Upper lobe of right lung (tissue), 1 donor: Measurements from ENCODE around the gene NRDC. TPM values are rescaled to one million over a fixed set of nuclear protein-coding genes. Genes with fewer than 3 reads are reported as not detected.

ENCODE experiments used
- ATAC-seq: fragments of 200-7000 bp; cut with Tn5 transposase; one replicate; pipeline ENCODE4 v1.9.1; 2020; ENCODE audit warnings: mild to moderate bottlenecking, moderate library complexity
- DNase-seq: peaks from one replicate; pipeline ENCODE4 v3.0.0-alpha.2; 2020
- H3K27ac ChIP-seq: fragments of 200-600 bp; one replicate; pipeline ENCODE4 v1.8.0; 2022
- H3K27me3 ChIP-seq: fragments of 200-600 bp; one replicate; pipeline ENCODE4 v1.8.0; 2022; ENCODE audit warnings: mild to moderate bottlenecking
- H3K36me3 ChIP-seq: fragments of 200-600 bp; one replicate; pipeline ENCODE4 v1.8.0; 2022
- H3K4me1 ChIP-seq: fragments of 200-600 bp; one replicate; pipeline ENCODE4 v1.8.0; 2022
- H3K4me3 ChIP-seq: fragments of 200-600 bp; one replicate; pipeline ENCODE4 v1.8.0; 2022; ENCODE audit warnings: mild to moderate bottlenecking
- H3K9me3 ChIP-seq: fragments of 200-600 bp; one replicate; pipeline ENCODE4 v1.8.0; 2022
- intact Hi-C: fragments of 100-400 bp; cut with DNase I; formaldehyde crosslinking; loops from one replicate; pipeline ENCODE4 v1.11.0; 2022
- total RNA-seq: library from RNA; stranded (reverse); fragmentation: NEBNext Ultra II Directional; extraction: Animal tissue kit (Norgen Biotek cat#: 25700); gene quantifications from one replicate; pipeline ENCODE4 v1.2.1, GENCODE V29; 2021
- TF ChIP-seq, protein P1 (sequence below): fragments of 200-600 bp; IDR thresholded peaks from one replicate; pipeline ENCODE4 v1.8.0; 2022; ENCODE audit warnings: antibody characterized with exemption
- donor health status: DM: no; HTN: yes; CAD: no; lungs with severe emphysema.

NRDC gene
- total RNA-seq, 1 donor from 2014 or later = 118 TPM

DNA sequence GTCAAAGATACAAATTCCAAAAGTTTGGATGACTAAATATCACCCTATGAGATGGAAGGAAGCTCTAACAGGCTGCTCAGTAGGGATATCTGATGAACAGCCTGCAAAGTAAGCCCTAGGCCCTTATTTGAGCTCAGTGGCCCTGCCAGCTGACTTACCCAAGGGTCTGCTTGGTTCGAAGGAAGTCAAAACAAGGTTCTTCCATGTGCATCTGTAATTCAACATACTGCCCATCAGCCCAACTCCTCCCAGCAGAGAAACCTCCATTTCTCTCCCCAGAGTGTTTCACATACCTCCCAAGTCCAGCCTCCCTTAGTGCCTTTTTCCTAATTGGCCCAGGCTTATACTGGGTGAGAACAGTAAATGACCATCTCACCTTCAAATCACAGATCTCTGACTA lies 86.6 kb downstream of the NRDC start:
- ATAC-seq = no peak

DNA sequence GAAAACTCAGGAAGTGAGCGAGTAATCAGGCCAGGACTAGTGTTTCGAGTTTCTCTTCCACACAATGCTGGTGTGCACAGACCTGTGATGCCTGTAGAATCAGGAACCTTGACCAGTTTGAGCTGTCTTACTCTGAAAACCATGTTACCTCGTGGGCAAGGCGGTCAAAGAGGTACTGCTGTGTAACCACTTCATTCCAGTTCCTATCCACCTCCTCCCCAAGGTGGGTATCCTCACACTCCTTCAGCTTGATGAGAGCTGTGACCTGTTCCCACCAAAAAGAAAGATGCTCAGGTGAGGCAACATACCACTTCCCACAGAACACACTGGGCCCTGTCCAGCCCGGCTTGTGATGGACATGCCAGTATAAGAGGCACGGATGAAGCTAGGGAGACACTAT lies 88.1 kb downstream of the NRDC start:
- no peaks in the 10 kb centered on the region for H3K27me3 ChIP-seq
- H3K4me1 ChIP-seq = no peaks in the 10 kb centered on the region
- H3K36me3 ChIP-seq = peaks cover 100% of the 10 kb centered on the region
- no peaks in the 10 kb centered on the region for H3K9me3 ChIP-seq
- DNase-seq = no peak
- no peak for ATAC-seq
- TF ChIP-seq, protein P1, sequence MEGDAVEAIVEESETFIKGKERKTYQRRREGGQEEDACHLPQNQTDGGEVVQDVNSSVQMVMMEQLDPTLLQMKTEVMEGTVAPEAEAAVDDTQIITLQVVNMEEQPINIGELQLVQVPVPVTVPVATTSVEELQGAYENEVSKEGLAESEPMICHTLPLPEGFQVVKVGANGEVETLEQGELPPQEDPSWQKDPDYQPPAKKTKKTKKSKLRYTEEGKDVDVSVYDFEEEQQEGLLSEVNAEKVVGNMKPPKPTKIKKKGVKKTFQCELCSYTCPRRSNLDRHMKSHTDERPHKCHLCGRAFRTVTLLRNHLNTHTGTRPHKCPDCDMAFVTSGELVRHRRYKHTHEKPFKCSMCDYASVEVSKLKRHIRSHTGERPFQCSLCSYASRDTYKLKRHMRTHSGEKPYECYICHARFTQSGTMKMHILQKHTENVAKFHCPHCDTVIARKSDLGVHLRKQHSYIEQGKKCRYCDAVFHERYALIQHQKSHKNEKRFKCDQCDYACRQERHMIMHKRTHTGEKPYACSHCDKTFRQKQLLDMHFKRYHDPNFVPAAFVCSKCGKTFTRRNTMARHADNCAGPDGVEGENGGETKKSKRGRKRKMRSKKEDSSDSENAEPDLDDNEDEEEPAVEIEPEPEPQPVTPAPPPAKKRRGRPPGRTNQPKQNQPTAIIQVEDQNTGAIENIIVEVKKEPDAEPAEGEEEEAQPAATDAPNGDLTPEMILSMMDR = no peak
- no peak overlapping the region for H3K27ac ChIP-seq
- no peak overlapping the region for H3K4me3 ChIP-seq
- intact Hi-C loops = no loop called here

More for the DNA sequence above, 86.6 kb downstream of the NRDC start:
- Histone ChIP-seq H3K4me1 (no peaks in the 10 kb centered on the region), H3K9me3 (no peaks in the 10 kb centered on the region), H3K27ac (no peak overlapping the region), H3K27me3 (no peaks in the 10 kb centered on the region), H3K4me3 (no peak overlapping the region), H3K36me3 (peaks cover 92% of the 10 kb centered on the region)
- TF ChIP-seq, protein P1 = no peak
- no peak for DNase-seq
- intact Hi-C loops = no loop called here

DNA sequence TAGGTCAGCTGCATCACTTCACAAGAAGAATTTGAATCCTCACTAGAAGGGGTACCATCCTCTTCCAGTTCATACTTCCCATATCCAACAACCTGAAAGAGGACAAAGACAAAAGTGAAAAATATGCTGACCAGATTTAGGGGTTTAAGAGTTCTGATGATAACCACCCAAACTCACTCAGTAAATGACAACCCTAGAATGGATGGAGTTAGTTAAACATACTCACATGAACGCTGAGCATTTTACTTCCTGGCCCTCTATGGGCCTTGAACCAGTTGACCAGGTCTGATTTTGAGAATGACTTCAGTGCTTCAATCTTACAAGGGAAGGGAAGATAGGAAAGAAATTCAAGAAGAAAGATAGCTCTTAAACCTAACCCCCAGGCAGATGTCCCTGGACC lies 89.2 kb downstream of the NRDC start:
- no peak for ATAC-seq
- Histone ChIP-seq H3K9me3 (no peaks in the 10 kb centered on the region), H3K27ac (no peak overlapping the region), H3K4me3 (no peak overlapping the region), H3K36me3 (peaks cover 100% of the 10 kb centered on the region), H3K27me3 (no peaks in the 10 kb centered on the region), H3K4me1 (no peaks in the 10 kb centered on the region)
- TF ChIP-seq, protein P1 = no peak
- intact Hi-C loops = no loop called here
- DNase-seq = no peak

DNA sequence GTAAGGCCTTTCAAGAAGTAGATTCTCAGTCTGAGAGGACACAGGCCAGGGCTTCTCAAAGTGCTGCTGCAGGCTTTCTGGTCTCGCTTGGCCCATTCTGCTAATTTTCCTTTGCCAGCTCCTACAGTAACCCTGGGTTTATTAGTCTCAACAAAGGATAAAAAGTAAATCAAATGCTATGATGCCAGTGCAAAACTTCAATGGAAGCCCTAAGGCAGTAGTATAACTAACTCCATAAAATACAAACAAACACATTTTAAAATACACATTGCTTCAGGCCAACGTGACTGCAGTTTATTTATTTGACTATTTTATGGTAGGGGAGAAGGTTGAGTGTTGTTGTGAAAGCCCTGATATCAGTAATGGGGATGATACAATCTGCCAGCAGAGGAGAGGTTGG lies 89.6 kb downstream of the NRDC start:
- DNase-seq (no peak), ATAC-seq (no peak)
- intact Hi-C loops = no loop called here

DNA sequence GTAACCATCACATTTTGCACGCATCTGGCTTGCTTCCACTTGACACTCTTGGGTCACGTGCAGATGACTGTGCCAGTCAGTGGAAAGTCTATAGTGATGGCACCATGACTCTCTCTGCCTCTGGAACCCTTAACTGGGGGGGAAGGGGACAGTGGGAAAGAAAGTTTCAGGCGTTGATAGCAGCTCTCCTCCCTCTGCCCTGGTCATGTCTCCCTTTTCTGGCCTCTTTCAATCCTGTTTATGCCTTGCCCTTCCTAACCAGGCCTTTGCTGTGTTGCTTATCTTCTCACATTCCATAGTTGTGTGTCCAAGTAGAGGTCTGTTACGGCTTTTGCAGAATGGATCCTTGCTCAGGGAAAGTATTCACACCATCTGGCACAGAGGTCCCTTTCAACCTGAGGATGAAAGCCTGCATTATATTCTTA lies 93.5 kb downstream of the NRDC start:
- H3K9me3 ChIP-seq = no peaks in the 10 kb centered on the region
- ATAC-seq (peak; percentile 17), DNase-seq (no peak)
- intact Hi-C loops = no loop called here
- peaks cover 99% of the 10 kb centered on the region for H3K36me3 ChIP-seq
- H3K27me3 ChIP-seq = no peaks in the 10 kb centered on the region
- TF ChIP-seq, protein P1 = no peak
- no peak overlapping the region for H3K27ac ChIP-seq
- H3K4me1 ChIP-seq = no peaks in the 10 kb centered on the region
- no peak overlapping the region for H3K4me3 ChIP-seq

More for the DNA sequence above, 89.6 kb downstream of the NRDC start:
- Histone ChIP-seq H3K4me3 (no peak overlapping the region), H3K4me1 (no peaks in the 10 kb centered on the region), H3K27ac (no peak overlapping the region), H3K9me3 (no peaks in the 10 kb centered on the region), H3K27me3 (no peaks in the 10 kb centered on the region), H3K36me3 (peaks cover 100% of the 10 kb centered on the region)
- TF ChIP-seq, protein P1 = no peak

DNA sequence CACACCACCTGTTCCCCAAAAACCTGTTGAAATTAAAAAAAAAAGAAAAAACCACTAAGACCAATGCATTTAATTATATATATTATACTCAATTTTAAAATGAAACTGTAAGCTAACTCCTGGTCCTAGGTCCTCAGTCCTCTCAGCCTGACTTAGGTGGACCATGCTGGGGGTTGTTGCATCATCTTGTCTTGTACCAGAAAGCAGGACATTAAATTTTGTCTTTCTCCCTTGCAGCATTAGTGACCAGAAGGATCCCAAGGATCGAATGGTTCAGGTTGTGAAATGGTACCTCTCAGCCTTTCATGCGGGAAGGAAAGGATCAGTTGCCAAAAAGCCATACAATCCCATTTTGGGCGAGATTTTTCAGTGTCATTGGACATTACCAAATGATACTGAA lies 97.6 kb downstream of the NRDC start:
- TF ChIP-seq, protein P1 = no peak
- intact Hi-C loops = no loop called here

More for the DNA sequence above, 97.6 kb downstream of the NRDC start:
- Histone ChIP-seq H3K27me3 (no peaks in the 10 kb centered on the region), H3K9me3 (no peaks in the 10 kb centered on the region), H3K4me1 (no peaks in the 10 kb centered on the region), H3K36me3 (peaks cover 89% of the 10 kb centered on the region), H3K4me3 (no peak overlapping the region), H3K27ac (no peak overlapping the region)
- ATAC-seq (no peak), DNase-seq (no peak)
